ENCODE data around the gene ASPDH.

- TF ChIP-seq POLR2AphosphoS5 (IDR thresholded peaks at IDR 0.05; ENCODE audit: low read depth, low read length): no peak
- no peak for TF ChIP-seq ATF3 (IDR thresholded peaks at IDR 0.05)
- TF ChIP-seq CTCF (IDR thresholded peaks at IDR 0.05 in 2 of 3, conservative IDR thresholded peaks at IDR 0.05 in 1 of 3; ENCODE audit: borderline replicate concordance in 1 of 3, insufficient read depth in 1 of 3, low read depth in 2 of 3, low read length in 2 of 3): peak; percentile 96 to 99 (median 99)
- no peak for TF ChIP-seq SP1 (IDR thresholded peaks at IDR 0.05; ENCODE audit: low read depth)
Observed at GRCh38 chr19:50556282-50557008, 42.7 kb upstream of the ASPDH start.
